ENCODE measurements around the gene BTN1A1.
"Not testable (repeated sequence)": the region's sequence is repeated elsewhere in the genome, so short reads cannot be mapped to it uniquely, and the experiment has no call there.

BTN1A1 gene

DNA sequence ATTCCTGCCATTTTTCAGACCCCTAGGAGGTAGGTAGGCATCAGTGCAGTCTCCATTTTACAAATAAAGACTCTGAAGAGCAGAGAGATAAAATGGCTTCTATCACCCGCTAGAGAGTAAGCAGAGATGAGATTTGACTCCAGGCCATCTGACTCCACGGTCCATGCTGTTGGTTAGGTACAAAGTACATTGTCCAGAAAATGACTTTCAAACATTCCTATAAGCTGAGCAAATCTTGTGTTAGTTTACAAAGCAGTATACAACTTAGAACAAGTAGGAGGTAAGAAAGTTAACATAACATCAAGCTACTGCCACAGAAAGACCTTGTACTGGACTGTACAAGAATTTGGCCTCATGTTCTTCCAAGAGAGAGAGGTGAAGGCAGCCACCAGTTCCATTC is 14.9 kb downstream of the BTN1A1 start:
- DNase-seq, result no peak

- DNase-seq, result no peak
Measured at GRCh38 chr6:26516481-26517427, 16.7 kb downstream of the BTN1A1 start.

DNA sequence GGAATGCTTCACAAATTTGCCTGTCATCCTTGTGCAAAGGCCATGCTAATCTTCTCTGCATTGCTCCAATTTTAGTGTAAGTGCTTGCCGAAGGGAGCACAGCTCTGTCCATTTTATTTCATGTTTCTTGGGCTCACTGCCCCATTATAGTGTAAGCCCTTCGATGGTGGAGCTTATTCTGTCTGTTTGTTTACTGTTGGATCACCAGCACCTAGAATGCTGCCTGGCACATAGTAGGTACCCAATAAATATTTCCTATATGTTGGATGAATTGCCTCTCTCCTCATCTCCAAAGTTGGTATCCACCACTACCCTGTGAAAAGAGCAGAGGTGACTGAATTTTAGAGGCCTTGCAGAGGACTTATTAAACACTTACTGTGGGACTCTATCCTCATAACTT is 19.3 kb downstream of the BTN1A1 start:
- no peak for DNase-seq

DNA sequence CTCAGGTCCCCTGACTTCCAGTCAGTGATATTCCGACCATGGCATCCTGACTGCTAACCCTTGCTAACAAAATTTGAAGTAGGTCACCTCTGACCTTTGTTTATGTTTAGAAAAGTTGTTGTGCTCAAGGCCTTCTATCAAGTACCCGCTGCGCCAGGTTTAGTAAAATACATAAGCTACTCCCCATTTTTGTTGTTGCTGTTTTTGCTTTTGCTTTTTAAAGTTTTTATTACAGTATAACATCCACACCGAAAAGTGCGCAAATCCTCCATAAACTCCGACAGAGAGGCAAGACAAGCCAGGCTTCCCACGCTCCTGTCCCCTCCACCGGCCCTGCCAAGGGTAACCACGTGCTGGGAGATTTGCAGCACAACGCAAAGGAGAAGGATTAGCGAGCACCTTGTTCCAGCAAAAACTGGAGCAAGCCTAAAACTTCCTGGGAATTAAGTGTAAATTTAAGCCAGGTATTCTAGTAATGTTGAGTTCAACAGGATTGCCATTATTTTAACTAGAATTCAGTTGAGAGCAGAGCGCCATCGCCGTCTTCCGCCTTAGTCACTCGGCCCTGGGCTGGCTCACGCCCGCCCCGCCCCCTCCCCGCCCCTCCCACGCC is 20.2 kb downstream of the BTN1A1 start:
- peak; percentile 24 for DNase-seq

GRCh38 chr6:26520850-26521599 is 20.9 kb downstream of the BTN1A1 start:
- peak; percentile 81 for DNase-seq

GRCh38 chr6:26521600-26522391 is 21.7 kb downstream of the BTN1A1 start:
- DNase-seq, result peak; percentile 25

GRCh38 chr6:26522486-26523228 is 22.6 kb downstream of the BTN1A1 start:
- DNase-seq, result not testable (repeated sequence)

DNA sequence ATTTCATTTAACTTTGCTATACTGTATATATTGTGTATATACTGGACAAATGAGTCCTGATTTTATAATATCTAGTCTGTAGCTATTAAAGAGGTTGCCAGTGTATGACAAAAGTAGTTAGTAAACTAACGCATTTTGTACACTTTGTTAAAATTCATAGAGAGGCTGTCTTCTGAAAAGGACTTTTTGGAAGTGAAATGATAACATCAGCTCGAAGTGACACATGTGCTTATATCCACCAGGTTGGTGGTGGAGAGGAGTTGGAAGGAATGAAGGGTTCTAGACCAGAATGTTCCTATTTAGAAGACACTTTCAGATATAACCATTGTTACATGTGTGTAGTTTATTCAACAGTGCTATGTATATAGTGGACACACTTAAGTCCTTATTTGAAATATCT is 24.2 kb downstream of the BTN1A1 start:
- not testable (repeated sequence) for DNase-seq

- no peak for DNase-seq
Measured at GRCh38 chr6:26524722-26525370, 24.7 kb downstream of the BTN1A1 start.

- DNase-seq, result no peak
Measured at GRCh38 chr6:26525838-26526237, 25.7 kb downstream of the BTN1A1 start.

GRCh38 chr6:26526928-26527327 is 26.8 kb downstream of the BTN1A1 start:
- no peak for DNase-seq

DNA sequence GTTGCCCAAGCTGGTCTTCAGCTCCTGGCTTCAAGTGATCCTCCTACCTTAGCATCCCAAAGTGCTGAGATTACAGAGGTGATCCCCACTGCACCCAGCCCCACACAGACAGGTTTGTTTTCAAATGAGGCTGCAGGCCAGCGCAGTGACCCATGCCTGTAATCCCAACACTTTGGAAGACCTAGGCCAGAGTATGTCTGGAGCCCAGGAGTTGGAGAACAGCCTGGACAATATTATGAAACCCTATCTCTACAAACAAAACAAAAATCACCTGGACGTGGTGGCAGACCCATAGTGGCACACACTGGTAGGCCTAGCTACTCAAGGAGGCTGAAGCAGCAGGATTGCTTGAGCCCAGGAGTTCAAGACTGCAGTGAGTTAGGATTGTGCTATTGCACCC is 30.1 kb downstream of the BTN1A1 start:
- no peak for DNase-seq

GRCh38 chr6:26531897-26532296 is 31.8 kb downstream of the BTN1A1 start:
- no peak for DNase-seq

DNA sequence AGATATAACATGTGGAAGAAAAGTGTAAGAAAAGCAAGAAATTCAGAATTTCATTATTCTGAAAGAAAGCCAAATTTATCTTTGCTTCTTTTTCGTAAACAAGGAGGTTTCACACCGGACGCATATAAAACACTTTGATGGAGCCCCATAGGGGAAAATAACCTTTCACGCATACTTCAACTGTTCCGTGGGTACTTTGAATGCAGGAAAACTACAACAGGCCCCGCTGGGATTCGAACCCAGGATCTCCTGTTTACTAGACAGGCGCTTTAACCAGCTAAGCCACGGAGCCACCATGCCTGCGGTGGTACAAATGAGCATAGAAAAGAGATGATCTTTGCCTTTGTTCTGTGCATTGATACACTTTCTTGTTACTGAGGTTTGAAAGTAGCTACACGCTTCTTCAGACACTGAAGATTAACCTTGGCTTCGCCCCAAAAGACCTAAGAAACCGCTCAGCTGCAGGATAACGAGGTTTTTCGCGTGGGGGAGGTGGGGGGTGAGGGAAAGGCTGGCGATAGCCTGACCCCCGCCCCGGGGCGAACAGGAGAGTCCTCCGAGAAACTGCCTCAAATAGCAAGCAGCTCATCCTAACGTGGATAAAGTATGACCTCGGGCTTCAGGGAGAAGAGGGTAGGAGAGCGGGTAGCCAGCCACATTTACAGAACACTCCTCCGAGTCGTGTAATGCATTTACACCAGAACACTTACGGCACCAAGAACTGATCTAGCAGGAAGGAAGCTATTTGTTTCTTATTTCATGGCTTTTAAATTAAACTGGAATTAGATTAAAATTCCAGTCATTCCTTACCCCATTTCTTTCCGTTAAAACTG is 32.8 kb downstream of the BTN1A1 start:
- DNase-seq, result peak; percentile 98

GRCh38 chr6:26533532-26533931 is 33.4 kb downstream of the BTN1A1 start:
- DNase-seq, result no peak

GRCh38 chr6:26534681-26535465 is 34.8 kb downstream of the BTN1A1 start:
- DNase-seq, result no peak

DNA sequence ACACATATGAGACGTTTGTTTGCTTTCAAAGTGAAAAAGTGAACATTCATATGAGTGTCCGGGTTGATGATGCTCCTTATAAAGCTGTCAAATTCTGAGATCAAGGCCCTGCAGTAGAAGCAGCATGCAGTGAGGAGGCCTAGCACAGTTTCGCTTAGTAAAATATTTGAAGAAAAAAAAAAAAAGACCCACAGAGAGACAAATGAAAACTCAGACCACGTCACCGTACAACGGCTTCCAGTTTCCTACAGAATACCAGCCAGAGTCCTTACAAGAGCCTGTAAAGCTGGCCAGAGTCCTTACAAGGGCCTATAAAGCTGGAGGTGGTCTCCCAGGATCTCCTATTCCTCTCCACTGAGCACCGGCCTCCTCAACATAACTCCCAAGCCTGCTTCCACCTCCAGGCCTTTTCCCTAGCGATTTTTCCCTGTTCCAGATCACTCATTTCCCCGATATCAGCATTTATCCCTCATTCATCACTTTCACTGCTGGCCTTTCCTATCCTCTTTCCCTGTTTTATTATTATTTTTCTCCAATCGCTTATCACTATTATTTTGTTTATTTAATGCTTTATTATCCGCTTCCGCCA is 36.6 kb downstream of the BTN1A1 start:
- DNase-seq, result peak; percentile 41

- DNase-seq, result peak; percentile 94
Measured at GRCh38 chr6:26537160-26537845, 37.2 kb downstream of the BTN1A1 start.

Measured in KG1 (cell line).